Glomerular visceral epithelial cell (primary cell): ENCODE data around the gene DAB2IP.

ENCODE experiments used
- DNase-seq: peaks from one replicate; pipeline ENCODE4 v3.0.0-alpha.2; 2016; ENCODE audit errors: extremely low spot score

DAB2IP gene

GRCh38 chr9:121816449-121816817, 165.0 kb downstream of the DAB2IP start:
- no peak for DNase-seq

GRCh38 chr9:121816845-121817450, 165.5 kb downstream of the DAB2IP start:
- DNase-seq = no peak

- no peak for DNase-seq
Measured at GRCh38 chr9:121817476-121817875, 166.0 kb downstream of the DAB2IP start.

GRCh38 chr9:121818016-121818661, 166.7 kb downstream of the DAB2IP start:
- no peak for DNase-seq

GRCh38 chr9:121818841-121819427, 167.5 kb downstream of the DAB2IP start:
- no peak for DNase-seq

GRCh38 chr9:121819428-121820231, 168.2 kb downstream of the DAB2IP start:
- no peak for DNase-seq

GRCh38 chr9:121820286-121821005, 169.0 kb downstream of the DAB2IP start:
- DNase-seq = no peak

- DNase-seq = no peak
Measured at GRCh38 chr9:121821326-121821725, 169.9 kb downstream of the DAB2IP start.

GRCh38 chr9:121822093-121823085, 171.0 kb downstream of the DAB2IP start:
- no peak for DNase-seq

GRCh38 chr9:121823451-121824169, 172.2 kb downstream of the DAB2IP start:
- DNase-seq = no peak

- DNase-seq = no peak
Measured at GRCh38 chr9:121824651-121825030, 173.2 kb downstream of the DAB2IP start.

- DNase-seq = no peak
Measured at GRCh38 chr9:121825031-121825691, 173.7 kb downstream of the DAB2IP start.

- DNase-seq = no peak
Measured at GRCh38 chr9:121826711-121827110, 175.3 kb downstream of the DAB2IP start.

- no peak for DNase-seq
Measured at GRCh38 chr9:121827251-121827967, 176.0 kb downstream of the DAB2IP start.

GRCh38 chr9:121830441-121831140, 179.2 kb downstream of the DAB2IP start:
- no peak for DNase-seq

GRCh38 chr9:121831869-121832268, 180.4 kb downstream of the DAB2IP start:
- no peak for DNase-seq

GRCh38 chr9:121833061-121833460, 181.6 kb downstream of the DAB2IP start:
- DNase-seq = no peak
